Measurements from ENCODE around the gene TENT5C.

Gene TENT5C

GRCh38 chr1:117594261-117594990, 11.4 kb upstream of the TENT5C start:
- DNase-seq = no peak

- no peak for DNase-seq
These were observed 9.7 kb upstream of the TENT5C start for GRCh38 chr1:117596023-117596720.

- DNase-seq = no peak
These were observed 7.4 kb upstream of the TENT5C start for GRCh38 chr1:117598489-117598888.

GRCh38 chr1:117599286-117600221, 6.3 kb upstream of the TENT5C start:
- DNase-seq = no peak

- DNase-seq = no peak
These were observed 5.4 kb upstream of the TENT5C start for GRCh38 chr1:117600325-117600943.

- DNase-seq = no peak
These were observed 4.9 kb upstream of the TENT5C start for GRCh38 chr1:117600966-117601365.

GRCh38 chr1:117602862-117603261, 3.0 kb upstream of the TENT5C start:
- no peak for DNase-seq

- no peak for DNase-seq
These were observed 579 bp upstream of the TENT5C start for GRCh38 chr1:117605164-117605773.

GRCh38 chr1:117606649-117607430, 992 bp downstream of the TENT5C start:
- peak; percentile 65 for DNase-seq

GRCh38 chr1:117607471-117607870, 1.6 kb downstream of the TENT5C start:
- peak; percentile 81 for DNase-seq

GRCh38 chr1:117608115-117608615, 2.3 kb downstream of the TENT5C start:
- DNase-seq = no peak

- no peak for DNase-seq
These were observed 2.9 kb downstream of the TENT5C start for GRCh38 chr1:117608758-117609157.

- DNase-seq = no peak
These were observed 3.6 kb downstream of the TENT5C start for GRCh38 chr1:117609471-117609911.

- no peak for DNase-seq
These were observed 4.2 kb downstream of the TENT5C start for GRCh38 chr1:117610036-117610435.

GRCh38 chr1:117611121-117611601, 5.3 kb downstream of the TENT5C start:
- no peak for DNase-seq

GRCh38 chr1:117611894-117612483, 6.1 kb downstream of the TENT5C start:
- DNase-seq = no peak

GRCh38 chr1:117612517-117613248, 6.8 kb downstream of the TENT5C start:
- DNase-seq = peak; percentile 62

- no peak for DNase-seq
These were observed 7.6 kb downstream of the TENT5C start for GRCh38 chr1:117613249-117613968.
